Activated T-helper 1 cell treated with anti-CD3 and anti-CD28 coated beads, Interleukin-2, amount 50 U/mL, for 16 hours (primary cell): ENCODE results near the gene RPL28.

Experiments used
- DNase-seq, 2 donors: peaks; one replicate each; pipeline ENCODE4 v3.0.0-alpha.2; 2020; ENCODE audit warnings: low read depth in 1 of 2, low spot score in 1 of 2

RPL28 gene

DNA sequence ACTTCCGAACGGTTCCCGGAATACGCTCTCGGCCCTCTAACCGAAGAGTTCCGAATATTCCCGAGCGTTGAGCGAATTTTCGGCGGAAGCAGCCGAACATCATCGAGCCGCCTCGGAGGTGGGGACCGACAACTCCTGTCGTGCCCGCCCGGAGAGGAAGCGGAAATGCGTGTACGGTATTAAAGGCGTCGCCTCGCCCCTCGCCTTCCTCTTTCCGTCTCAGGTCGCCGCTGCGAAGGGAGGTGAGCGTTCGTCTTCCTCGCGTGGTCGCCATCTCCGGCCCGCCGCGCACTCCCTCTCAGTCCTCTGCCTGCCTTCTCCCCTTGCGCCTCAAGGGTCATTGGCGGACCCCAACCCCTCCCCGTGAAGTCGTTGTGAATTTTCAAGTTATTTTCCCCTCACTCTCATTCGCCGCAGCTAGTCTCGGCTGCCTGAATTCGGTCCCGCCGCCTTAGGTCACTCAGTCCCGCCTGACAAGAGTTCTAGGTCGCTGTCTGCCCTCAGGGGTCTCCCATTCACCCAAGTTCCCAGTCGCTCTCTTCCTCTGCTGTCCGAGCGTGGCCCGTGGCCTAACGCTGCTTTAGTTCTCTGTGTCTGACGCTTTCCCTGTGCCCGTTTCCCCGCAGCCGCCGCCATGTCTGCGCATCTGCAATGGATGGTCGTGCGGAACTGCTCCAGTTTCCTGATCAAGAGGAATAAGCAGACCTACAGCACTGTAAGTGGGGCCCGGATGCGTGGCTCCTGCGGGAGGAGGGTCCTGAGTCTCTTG is at the start of gene RPL28:
Gene RPL28 (plus strand): TSS at position 209 of the 769 bp plus-strand sequence. CDS start 426 bp downstream, at position 635.
- DNase-seq = peak; percentile 95 to 96

DNA sequence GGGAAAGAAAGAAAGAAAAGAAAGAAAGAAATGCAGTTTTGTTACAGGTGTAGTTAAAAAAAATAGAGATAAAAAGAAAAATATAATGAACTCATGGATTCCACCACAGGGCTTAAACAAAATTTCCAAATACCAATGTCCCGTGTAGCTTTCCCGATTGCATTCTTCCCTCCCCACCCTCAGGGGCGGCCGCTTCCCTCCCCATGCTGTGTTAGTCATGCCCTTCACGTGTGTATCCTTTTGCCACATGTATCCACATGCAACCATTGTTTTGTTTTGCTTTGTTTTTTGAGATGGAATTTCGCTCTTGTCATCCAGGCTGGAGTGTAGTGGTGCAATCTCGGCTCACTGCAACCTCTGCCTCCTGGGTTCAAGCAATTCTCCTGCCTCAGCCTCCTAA is 49.6 kb upstream of the RPL28 start:
- DNase-seq = no peak

DNA sequence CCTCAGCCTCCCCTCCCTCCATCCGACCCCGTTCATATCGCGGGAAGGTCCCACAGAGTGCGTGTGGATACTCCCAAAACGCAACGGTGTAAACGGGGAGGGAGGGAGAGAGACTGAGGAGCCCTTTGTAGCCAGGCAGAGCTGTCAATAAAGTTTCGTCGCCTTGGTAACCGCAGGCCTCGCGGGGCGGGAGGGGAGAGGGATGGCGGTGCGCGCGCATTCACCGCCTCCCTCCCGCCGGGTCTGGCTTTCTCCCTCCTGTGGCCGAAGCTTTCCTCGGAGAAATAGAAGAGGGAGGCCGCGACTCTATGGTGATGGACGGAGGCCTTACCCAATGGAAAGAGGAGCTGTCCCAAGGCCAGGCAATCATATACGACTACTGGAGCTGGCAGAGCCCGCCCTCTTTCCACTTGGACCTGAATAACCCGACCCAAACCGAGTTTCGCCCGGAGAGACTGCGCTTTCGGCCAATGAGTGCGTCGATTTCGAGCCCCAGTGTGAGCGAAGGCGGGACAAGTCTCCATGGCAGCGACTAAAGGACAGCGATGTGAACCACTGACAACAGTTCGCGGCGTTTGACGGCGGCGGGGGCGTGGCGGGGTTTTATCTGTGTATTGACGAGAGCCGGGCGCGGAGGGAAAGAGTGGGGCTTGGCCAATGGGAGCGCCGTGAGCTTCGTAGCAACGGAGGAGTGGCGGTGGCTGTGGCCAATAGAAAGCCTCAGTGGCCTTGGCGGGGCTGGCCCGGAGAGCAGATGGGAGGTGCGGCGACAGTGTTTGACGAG is 46.4 kb upstream of the RPL28 start, which contains the start of gene KMT5C:
Gene KMT5C (plus strand): TSS at position 772 of the 784 bp plus-strand sequence. CDS start 2,061 bp downstream, outside the sequence.
- DNase-seq = peak; percentile 100

DNA sequence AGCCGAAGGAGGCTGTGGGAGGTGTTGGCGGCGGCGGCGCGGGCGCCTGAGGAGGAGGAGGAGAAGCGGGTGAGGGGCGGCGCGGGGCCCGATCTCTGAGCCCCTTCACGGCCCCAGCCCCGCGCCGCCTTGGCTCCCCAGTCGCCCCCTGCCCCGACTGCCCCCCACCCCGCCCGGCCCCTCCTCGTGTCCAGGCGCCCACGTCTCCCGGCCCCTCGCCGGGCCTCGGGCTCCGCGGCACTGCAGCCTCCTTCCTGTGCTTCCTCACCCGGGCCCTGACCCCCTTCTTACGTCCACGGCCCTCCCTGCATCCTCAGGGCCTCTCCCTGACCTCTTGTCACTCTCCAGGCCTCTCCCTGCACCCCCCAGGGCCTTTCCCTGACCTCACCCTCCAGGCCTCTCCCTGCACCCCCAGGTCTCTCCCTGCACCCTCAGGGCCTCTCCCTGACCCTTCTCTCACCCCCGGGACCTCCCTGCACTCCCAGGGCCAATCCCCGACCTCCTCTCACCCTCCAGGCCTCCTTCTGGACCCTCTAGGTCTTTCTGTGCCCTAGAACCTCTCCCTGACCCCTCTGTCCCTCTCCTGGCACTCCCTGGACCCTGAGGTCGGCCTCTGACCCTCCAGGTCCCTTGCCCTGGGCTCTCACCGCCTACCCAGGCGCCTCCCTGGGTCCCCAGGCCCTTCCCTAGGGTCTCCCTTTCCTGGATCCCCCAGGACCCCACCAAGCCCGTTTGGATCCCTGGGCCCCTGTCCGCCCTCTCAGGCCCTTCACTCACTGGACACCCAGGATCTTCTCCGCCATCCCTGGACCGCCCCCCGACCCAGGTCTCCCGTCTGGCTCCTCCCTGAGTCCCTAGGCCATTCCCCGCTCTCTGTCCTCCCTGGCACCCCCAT is 45.6 kb upstream of the RPL28 start:
- DNase-seq = no peak

DNA sequence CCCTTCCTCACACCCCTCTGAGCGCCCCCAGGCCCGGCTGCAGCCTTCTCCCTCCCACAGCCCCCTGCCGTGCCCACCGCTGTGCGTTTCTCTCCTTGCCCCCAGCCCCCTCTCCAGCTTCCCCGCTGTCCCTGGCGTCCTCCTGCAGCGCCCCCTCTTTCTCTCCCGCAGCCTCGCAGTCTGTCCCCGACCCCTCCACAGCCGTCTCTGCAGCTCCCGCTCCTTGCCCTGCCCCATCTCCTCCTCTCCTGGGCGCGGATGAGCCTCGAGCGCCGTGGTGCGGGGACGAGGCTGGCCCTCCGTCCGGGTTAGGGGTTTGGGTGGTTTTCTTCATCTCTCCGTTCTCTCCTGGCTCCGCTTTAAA is 45.0 kb upstream of the RPL28 start:
- DNase-seq = no peak

DNA sequence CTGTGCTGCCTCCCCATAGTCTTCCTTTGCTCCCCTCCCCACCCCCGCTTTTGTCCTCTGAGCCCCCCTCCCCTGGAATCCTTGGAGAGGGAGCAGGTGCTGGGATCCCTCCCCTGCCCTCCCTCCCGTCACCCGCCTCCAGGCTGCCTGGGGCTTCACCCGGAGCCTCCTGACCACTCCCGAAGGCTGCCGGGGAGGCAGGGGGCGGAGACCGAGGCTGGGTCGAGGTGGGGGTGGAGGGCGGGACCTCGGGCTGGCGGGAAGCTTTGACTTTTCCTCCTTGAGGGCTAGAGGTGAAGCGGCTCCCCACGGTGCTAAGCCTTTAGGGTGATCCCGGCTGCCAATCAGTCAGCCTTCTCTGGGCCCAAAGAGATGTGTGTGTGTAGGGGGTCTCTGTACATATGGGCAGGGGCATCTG is 44.6 kb upstream of the RPL28 start:
- DNase-seq = peak in 1 of 2 donors; percentile 23

DNA sequence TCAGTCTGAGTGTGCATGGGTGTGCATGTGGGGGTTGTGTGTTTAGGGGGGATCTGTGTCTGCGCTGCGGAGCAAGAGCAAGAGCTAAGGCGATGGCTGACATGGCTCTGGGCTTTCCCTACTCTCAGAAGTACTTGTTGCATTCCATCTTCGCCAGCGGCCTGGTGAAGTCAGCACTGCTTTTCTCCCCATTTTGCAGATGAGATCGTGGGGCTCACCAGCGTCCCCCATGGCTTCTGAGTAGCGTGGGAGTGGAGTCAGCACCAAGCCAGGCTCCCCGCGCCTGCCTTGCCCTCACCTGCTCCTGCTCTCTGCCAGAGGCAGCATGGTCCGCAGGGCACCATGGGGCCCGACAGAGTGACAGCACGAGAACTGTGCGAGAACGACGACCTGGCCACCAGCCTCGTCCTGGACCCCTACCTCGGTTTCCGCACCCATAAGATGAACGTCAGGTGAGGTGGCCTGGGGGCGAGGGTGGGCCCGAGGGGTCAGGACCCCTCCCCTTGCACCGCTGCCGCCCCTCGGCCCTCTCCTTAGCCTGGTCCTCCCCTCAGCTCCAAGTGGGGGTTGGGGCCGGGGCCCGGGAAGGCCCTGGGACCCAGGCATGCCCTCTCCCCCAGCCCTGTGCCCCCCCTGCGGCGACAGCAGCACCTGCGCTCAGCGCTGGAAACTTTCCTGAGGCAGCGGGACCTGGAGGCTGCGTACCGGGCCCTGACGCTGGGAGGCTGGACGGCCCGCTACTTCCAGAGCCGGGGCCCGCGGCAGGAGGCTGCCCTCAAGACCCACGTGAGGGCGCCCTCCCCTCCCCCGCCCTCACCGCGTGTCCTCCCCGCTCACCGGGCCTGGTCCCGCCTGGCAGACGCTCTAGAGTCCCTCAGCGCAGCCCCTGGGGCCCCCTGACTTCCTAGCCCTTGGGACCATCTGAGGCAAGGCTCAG is 43.9 kb upstream of the RPL28 start:
- no peak for DNase-seq

DNA sequence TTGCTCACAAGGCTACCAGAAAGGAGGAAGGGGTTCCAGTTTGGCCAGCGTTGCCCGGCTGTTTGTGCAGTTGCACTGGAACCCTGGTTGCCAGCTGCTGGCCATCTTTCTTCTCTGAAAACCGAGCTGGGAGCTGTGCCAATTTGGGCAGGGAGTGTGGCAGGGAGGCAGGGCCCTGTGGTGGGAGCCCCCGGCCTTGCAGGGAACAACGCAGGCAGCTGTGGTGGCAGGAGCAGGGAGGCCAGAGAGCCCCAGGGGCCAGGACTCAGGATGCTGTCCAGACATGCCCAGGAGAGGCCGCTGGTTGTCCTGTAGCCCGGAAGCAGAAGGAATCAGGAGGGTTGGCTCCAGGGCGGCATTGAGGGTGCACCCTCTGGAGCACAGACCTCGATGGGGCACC is 41.3 kb upstream of the RPL28 start:
- DNase-seq = no peak

DNA sequence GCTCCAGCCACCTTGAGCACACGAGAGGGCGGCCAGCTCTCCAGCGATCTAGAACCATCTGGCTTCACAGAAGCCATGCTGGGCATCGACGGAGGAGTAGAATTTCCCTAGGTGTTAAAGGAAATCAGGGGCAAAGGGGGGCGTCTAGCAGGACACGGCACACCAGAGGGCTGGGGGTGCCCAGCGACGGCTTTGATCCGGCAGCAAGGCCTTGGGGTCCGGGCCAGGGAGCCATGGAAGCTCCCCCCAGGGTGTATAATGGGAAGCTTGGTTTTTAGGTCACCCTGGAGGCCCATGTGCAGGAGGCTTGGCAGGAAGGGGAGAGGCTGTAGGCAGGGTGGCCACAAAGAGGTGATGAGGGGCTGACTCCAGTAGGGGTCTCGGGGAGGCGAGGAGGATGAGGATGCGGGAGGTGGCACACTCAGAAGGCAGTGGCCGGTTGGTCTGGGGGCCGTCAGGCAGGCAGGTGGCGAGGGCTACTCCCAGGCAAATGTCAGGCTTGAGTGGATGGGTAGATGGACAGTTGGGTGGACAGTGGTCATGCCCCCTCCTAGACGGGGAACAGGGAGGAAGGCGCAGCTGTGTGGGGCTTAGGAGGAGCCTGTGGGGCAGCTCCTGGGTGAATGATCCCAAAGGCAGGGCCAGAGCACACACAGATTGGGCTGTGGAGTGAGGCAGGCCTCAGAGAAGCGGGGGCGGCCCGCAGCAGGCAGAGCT is 40.5 kb upstream of the RPL28 start:
- DNase-seq = no peak

DNA sequence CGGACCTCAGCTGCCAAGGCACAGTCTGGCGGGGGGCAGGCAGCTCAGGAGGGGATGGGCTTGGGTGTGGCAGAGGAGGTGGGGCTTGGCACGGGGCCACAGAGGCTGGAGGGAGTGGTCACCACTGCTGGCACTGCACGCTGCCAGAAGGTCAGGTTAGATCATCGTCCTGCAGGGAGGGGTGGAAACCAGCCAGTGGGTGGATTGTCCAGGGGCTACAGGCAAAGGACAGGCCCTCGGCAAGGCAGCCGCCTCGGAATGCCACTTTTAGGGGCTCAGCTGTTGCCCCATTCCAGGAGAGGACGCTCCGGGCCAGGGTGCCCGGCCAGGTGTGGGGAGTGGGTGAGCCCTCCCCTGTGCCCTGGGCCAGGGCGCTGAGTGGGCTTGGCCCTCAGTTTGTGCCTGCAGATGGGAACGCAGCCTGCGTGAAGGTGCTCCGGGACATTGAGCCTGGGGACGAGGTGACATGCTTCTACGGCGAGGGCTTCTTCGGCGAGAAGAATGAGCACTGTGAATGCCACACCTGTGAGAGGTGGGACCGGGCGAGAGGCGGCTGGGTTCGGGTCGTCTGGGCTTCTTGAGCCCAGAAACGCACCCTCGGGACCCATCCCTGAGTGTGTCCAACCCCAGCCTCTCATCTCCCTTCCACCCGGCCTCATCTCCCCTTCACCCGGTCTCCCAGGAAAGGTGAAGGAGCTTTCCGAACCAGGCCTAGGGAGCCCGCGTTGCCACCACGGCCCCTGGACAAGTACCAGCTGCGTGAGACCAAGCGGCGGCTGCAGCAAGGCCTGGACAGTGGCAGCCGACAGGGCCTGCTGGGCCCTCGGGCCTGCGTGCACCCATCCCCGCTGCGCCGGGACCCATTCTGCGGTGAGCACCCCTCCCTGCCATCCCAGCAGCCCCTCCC is 39.7 kb upstream of the RPL28 start:
- no peak for DNase-seq

DNA sequence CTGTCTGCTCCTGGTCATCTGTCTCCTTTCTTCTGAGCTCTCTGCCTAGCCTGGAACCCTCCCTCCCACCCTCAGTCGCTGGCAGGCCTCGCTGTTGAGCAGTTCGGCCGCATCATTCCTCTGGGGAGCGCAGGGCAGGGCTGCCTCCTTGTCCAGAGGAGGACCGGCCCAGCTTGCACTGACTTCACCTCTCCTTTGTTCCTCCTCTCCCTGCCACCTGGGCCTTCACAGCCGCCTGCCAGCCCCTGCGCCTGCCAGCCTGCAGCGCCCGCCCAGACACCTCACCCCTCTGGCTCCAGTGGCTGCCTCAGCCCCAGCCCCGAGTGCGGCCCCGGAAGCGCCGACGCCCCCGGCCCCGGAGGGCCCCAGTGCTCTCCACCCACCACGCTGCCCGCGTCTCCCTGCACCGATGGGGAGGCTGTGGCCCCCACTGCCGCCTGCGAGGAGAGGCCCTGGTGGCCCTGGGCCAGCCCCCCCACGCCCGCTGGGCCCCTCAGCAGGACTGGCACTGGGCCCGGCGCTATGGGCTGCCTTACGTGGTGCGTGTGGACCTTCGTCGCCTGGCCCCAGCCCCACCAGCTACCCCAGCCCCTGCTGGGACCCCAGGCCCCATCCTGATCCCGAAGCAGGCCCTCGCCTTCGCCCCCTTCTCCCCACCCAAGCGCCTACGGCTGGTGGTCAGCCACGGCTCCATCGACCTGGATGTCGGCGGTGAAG is 38.8 kb upstream of the RPL28 start:
- no peak for DNase-seq

DNA sequence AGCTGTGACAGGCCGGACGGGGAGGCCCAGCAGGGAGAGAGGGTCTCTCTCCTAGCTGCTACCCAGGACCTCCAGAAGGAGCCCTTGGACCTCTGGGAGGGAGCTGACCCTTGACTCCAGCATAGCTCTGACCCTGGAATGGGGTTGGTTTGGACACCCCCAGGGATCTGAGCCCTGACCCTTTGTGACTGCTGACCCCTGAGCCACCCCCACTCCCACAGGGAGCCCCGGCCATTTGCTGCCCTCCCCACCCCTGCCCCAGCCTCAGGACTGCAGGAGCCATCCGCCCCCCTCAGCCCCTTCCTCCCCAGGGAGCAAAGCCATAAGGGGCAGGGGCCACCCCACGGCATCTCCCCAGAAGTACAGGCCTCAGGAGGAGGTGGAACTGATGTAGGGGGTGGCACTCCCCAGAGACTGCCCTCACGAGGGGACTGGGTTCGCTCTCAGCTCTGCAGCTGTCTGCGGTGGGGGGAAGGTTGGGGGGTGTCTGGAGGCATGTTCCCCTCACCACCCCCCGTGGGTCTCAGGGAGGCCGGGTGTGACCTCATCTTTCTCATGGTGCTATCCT is 38.2 kb upstream of the RPL28 start:
- DNase-seq = no peak

DNA sequence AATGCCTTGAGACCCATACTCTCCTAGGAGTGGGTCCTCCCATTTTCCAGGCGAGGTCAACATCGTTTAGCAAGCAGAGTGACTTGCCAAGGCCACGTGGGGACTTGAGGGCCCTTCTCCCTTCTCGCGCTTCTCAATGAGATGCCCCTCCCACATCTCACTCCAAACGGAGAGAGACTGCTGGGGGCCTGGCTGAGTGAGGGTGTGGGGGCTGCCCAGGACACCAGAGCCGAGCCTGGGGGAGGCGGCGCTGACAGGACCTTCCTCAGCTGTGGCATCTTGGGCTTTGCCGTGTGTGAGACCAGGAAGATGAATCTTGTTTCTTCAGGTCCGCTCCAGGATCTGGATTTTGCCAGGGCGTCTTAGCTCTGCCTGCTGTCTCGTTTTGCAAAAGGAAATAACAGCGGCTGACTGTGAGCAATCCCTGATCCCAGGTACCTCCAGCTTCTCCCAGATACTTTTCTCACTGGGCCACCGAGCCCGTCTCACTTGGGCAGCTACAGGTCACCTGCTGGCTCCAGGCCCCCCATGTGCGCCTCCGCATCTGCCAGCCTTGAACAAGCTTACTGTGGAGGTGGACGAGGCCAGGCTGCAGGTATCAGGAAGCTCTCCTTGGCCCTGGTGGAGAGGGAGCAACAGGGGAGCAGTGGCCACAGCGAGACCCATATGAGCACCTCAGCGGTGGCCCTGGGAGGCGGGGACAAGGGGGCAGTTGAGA is 37.3 kb upstream of the RPL28 start:
- DNase-seq = no peak

DNA sequence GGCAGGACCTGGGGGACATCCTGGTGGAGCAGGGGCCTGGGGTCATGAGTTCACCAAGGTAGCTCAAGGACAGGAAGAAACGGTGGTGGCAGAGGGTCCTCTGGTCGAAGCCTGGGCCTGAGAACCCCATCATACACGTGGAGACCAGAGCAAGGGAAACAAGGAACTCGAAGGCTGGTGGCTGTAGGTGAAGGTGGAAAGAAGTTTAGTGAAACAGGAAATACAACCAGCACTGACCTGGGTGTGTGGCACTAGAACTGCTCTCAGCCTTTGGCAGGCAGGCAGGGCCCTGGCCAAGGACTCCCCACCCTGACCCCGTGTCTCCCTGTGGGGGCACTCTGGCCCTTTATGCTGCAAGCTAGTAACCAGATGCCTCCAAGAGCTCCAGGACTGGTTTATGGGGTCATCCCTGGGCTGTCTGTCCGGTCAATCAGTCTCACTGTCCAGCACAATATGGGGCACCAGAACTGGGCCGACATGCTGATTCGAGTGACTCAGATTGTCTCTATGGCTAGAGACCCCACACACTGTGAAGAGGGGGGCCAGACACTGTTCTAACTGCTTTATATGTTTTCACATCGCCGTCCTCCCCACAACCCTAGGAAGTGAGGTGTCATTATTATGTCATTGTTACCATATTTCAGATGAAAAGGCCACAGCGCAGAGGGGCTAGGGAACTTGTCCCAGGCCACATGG is 35.0 kb upstream of the RPL28 start:
- no peak for DNase-seq

DNA sequence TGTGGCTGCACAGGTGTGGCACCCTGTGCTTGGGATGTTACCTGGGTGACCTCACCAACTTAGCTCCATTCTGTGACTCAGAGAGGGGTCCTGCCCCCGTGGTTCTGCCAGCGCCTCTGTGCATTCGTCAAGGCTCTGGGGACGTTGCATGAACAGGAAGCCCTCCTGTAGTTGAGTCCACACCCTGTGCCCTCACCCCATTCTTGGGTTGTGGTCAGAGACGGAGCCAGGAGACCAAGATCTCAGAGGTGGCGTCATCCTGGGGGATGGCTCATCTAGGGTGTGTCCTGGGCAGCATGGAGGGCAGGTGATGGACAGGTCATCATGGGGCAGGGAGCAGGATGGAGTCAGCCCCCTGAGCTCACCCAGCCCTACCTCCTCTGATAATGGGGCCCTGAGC is 33.7 kb upstream of the RPL28 start:
- no peak for DNase-seq

DNA sequence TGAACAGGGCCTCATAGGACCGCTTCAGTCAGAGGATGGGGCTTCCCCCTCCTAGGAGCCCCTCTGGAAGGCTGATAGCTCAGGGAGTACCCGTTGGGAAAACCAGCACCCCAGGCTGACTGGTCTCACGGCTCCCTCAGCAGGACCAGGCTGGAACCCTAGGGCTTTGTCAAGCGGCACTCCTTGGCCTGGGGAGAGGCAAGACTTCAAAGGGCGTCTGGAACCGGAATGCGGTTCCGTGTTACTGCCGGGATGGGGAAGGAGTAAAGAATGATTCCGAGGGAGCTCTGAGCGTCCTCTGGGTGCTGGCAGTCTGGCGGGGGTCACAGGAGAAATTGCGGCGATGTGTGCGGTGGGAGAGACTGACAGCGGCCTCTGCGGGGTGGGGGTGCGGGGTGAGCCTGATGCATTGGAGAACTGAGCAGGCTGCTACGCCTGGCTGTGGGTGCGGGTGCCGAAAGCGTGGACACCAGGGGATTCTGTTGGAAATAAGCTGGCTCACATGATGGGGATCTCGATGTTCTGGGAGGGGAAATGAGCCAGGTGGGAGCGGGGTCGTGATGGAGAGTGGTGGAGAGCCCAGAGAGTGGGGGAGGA is 33.1 kb upstream of the RPL28 start:
- DNase-seq = no peak
